Astrocyte of the cerebellum (primary cell): ENCODE results near the gene PMEPA1.
"Not testable (repeated sequence)": the region's sequence is repeated elsewhere in the genome, so short reads cannot be mapped to it uniquely, and the experiment has no call there.

Experiments used
- DNase-seq: peaks from one replicate; pipeline ENCODE4 v3.0.0-alpha.2; 2011; ENCODE audit warnings: low read depth
- H3K4me3 ChIP-seq: 2 replicates; pipeline ENCODE4 v1.5.1; 2011; ENCODE audit warnings: mild to moderate bottlenecking, low read depth, low read length, moderate library complexity
- CTCF ChIP-seq: IDR thresholded peaks from 2 replicates; pipeline ENCODE4 v1.5.1; 2012; ENCODE audit warnings: low read length, low read depth, moderate library complexity, mild to moderate bottlenecking; ENCODE audit errors: missing control alignments
- in situ Hi-C: cut with HindIII; loops from 2 replicates; pipeline ENCODE4 v1.10.0; 2017; ENCODE audit warnings: low sequenced_read_pairs

The PMEPA1 gene

GRCh38 chr20:57647006-57647932 is 62.5 kb downstream of the PMEPA1 start:
- in situ Hi-C loops, result loop anchor here (5.0 kb wide), 1 partner anchor 535 kb away; no protein-coding TSS in a partner anchor
- TF ChIP-seq CTCF, result no peak
- no peak for DNase-seq
- no peak overlapping the region for H3K4me3 ChIP-seq

- no peak for TF ChIP-seq CTCF
- in situ Hi-C loops, result no loop called here
- DNase-seq, result no peak
These were observed 70.9 kb downstream of the PMEPA1 start for GRCh38 chr20:57638895-57639236.

GRCh38 chr20:57638173-57638894 is 71.5 kb downstream of the PMEPA1 start:
- H3K4me3 ChIP-seq, result no peak overlapping the region
- no peak for DNase-seq
- in situ Hi-C loops, result no loop called here
- no peak for TF ChIP-seq CTCF

More at GRCh38 chr20:57638895-57639236, 70.9 kb downstream of the PMEPA1 start:
- no peak overlapping the region for H3K4me3 ChIP-seq

GRCh38 chr20:57633945-57634491 is 75.8 kb downstream of the PMEPA1 start:
- in situ Hi-C loops, result no loop called here
- no peak for DNase-seq

GRCh38 chr20:57632286-57632685 is 77.5 kb downstream of the PMEPA1 start:
- H3K4me3 ChIP-seq, result no peak overlapping the region
- no peak for TF ChIP-seq CTCF
- no peak for DNase-seq
- in situ Hi-C loops, result no loop called here

More at GRCh38 chr20:57633945-57634491, 75.8 kb downstream of the PMEPA1 start:
- H3K4me3 ChIP-seq, result no peak overlapping the region
- no peak for TF ChIP-seq CTCF

GRCh38 chr20:57630061-57630460 is 79.8 kb downstream of the PMEPA1 start:
- in situ Hi-C loops, result no loop called here
- no peak overlapping the region for H3K4me3 ChIP-seq
- DNase-seq, result no peak
- TF ChIP-seq CTCF, result no peak

- H3K4me3 ChIP-seq, DNase-seq, in situ Hi-C loops: not testable (repeated sequence)
These were observed 80.3 kb downstream of the PMEPA1 start for GRCh38 chr20:57629491-57629901.

- DNase-seq, in situ Hi-C loops, H3K4me3 ChIP-seq: not testable (repeated sequence)
These were observed 80.9 kb downstream of the PMEPA1 start for GRCh38 chr20:57628962-57629308.
